ENCODE data around the gene RYR3.

DNA sequence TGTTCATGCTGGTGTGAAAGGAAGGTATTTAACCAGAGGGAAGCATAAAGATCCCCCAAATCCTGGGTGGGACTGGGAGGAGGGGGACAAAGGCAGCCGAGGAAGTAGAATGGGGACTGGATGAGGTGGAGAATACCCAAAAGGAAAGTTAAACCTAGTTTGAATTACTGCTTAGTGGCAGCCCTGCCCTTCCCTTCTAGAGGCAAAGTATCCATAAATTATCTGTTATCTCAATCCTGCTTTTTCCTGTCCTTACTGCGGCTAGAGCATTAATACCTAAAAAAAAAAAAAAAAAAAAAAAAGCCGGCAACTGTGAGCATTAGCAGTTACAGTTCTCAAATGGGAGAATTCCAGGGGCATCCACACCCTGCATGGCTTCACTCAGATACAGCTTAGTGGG lies 139.0 kb downstream of the RYR3 start:
- no peak for TF ChIP-seq POLR2A (IDR thresholded peaks at IDR 0.05; ENCODE audit: low read depth)
- TF ChIP-seq, protein P1, sequence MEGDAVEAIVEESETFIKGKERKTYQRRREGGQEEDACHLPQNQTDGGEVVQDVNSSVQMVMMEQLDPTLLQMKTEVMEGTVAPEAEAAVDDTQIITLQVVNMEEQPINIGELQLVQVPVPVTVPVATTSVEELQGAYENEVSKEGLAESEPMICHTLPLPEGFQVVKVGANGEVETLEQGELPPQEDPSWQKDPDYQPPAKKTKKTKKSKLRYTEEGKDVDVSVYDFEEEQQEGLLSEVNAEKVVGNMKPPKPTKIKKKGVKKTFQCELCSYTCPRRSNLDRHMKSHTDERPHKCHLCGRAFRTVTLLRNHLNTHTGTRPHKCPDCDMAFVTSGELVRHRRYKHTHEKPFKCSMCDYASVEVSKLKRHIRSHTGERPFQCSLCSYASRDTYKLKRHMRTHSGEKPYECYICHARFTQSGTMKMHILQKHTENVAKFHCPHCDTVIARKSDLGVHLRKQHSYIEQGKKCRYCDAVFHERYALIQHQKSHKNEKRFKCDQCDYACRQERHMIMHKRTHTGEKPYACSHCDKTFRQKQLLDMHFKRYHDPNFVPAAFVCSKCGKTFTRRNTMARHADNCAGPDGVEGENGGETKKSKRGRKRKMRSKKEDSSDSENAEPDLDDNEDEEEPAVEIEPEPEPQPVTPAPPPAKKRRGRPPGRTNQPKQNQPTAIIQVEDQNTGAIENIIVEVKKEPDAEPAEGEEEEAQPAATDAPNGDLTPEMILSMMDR (IDR thresholded peaks at IDR 0.05): no peak

Measured in esophagus muscularis mucosa (tissue), 3 donors.